A549 (cell line): ENCODE measurements around the gene MOB3A.

Experiments used
- FOSL2 ChIP-seq, 2 experiments: fragments of 450-650 bp in 1 of 2; fragments of >200 bp in 1 of 2; sonication (Bioruptor Twin) in 1 of 2; formaldehyde crosslinking; IDR thresholded peaks; 2 replicates each; pipeline versions ENCODE4 v1.5.0 to v1.6.1; 2016 to 2020; ENCODE audit warnings: mild to moderate bottlenecking in 1 of 2, moderate library complexity in 1 of 2
- GATA3 ChIP-seq: IDR thresholded peaks from 2 replicates; pipeline ENCODE4 v1.6.1; 2012; ENCODE audit warnings: borderline replicate concordance
- POLR2A ChIP-seq: IDR thresholded peaks from 2 replicates; pipeline ENCODE4 v1.6.1; 2012; ENCODE audit warnings: mild to moderate bottlenecking, low read length
- RAD21 ChIP-seq, 2 experiments: fragments of >200 bp in 1 of 2; sonication (Bioruptor Twin) in 1 of 2; formaldehyde crosslinking in 1 of 2; IDR thresholded peaks in 1 of 2; conservative IDR thresholded peaks in 1 of 2; 2 replicates in 1 of 2; 3 replicates in 1 of 2; pipeline ENCODE4 v1.6.1; 2012 to 2018; ENCODE audit warnings: inconsistent platforms in 1 of 2
- RCOR1 ChIP-seq: fragments of 150-350 bp; IDR thresholded peaks from 2 replicates; pipeline ENCODE4 v1.6.1; 2014; ENCODE audit warnings: antibody characterized with exemption, low read length, low read depth
- TF ChIP-seq, protein P1 (sequence below): fragments of >200 bp; sonication (Bioruptor Twin); formaldehyde crosslinking; IDR thresholded peaks from 3 replicates; pipeline ENCODE4 v1.5.1; 2016
- TF ChIP-seq, protein P2 (sequence below): fragments of 150-350 bp; IDR thresholded peaks from 2 replicates; pipeline ENCODE4 v1.6.1; 2014; ENCODE audit warnings: low read depth, mild to moderate bottlenecking, low read length
- TF ChIP-seq, protein P3 (sequence below): fragments of 250-450 bp; sonication (Bioruptor Pico); IDR thresholded peaks from 2 replicates; pipeline ENCODE4 v1.5.0; 2021; ENCODE audit warnings: mild to moderate bottlenecking, moderate library complexity, borderline replicate concordance
- TF ChIP-seq, protein P4 (sequence below): IDR thresholded peaks from 2 replicates; pipeline ENCODE4 v1.6.1; 2012

DNA sequence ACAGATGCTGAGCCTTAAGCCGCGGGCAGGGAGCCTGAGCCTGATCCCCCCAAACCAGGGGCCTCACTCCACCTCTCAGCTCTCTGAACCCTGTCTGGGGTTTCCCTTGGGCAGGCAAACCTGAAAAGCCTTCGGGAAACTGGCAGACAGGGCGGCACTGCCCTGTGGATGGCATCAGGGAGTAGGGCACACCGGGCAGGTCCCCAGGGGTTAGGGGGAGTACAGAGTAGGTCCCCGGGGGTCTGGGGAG lies 54.8 kb downstream of the MOB3A start:
- TF ChIP-seq POLR2A, result no peak
- TF ChIP-seq, protein P1, sequence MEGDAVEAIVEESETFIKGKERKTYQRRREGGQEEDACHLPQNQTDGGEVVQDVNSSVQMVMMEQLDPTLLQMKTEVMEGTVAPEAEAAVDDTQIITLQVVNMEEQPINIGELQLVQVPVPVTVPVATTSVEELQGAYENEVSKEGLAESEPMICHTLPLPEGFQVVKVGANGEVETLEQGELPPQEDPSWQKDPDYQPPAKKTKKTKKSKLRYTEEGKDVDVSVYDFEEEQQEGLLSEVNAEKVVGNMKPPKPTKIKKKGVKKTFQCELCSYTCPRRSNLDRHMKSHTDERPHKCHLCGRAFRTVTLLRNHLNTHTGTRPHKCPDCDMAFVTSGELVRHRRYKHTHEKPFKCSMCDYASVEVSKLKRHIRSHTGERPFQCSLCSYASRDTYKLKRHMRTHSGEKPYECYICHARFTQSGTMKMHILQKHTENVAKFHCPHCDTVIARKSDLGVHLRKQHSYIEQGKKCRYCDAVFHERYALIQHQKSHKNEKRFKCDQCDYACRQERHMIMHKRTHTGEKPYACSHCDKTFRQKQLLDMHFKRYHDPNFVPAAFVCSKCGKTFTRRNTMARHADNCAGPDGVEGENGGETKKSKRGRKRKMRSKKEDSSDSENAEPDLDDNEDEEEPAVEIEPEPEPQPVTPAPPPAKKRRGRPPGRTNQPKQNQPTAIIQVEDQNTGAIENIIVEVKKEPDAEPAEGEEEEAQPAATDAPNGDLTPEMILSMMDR, result no peak
- TF ChIP-seq RCOR1, result no peak
- no peak for TF ChIP-seq GATA3
- TF ChIP-seq, protein P2, sequence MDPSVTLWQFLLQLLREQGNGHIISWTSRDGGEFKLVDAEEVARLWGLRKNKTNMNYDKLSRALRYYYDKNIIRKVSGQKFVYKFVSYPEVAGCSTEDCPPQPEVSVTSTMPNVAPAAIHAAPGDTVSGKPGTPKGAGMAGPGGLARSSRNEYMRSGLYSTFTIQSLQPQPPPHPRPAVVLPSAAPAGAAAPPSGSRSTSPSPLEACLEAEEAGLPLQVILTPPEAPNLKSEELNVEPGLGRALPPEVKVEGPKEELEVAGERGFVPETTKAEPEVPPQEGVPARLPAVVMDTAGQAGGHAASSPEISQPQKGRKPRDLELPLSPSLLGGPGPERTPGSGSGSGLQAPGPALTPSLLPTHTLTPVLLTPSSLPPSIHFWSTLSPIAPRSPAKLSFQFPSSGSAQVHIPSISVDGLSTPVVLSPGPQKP, result no peak
- TF ChIP-seq FOSL2 (IDR thresholded peaks at IDR 0.05), result no peak
- TF ChIP-seq FOSL2 (CRISPR knock-in tag; IDR thresholded peaks at IDR 0.05), result no peak
- TF ChIP-seq, protein P3, sequence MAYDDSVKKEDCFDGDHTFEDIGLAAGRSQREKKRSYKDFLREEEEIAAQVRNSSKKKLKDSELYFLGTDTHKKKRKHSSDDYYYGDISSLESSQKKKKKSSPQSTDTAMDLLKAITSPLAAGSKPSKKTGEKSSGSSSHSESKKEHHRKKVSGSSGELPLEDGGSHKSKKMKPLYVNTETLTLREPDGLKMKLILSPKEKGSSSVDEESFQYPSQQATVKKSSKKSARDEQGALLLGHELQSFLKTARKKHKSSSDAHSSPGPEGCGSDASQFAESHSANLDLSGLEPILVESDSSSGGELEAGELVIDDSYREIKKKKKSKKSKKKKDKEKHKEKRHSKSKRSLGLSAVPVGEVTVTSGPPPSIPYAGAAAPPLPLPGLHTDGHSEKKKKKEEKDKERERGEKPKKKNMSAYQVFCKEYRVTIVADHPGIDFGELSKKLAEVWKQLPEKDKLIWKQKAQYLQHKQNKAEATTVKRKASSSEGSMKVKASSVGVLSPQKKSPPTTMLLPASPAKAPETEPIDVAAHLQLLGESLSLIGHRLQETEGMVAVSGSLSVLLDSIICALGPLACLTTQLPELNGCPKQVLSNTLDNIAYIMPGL (CRISPR knock-in tag), result no peak
- TF ChIP-seq, protein P4, sequence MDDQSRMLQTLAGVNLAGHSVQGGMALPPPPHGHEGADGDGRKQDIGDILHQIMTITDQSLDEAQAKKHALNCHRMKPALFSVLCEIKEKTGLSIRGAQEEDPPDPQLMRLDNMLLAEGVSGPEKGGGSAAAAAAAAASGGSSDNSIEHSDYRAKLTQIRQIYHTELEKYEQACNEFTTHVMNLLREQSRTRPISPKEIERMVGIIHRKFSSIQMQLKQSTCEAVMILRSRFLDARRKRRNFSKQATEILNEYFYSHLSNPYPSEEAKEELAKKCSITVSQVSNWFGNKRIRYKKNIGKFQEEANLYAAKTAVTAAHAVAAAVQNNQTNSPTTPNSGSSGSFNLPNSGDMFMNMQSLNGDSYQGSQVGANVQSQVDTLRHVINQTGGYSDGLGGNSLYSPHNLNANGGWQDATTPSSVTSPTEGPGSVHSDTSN, result no peak
- no peak for TF ChIP-seq RAD21 (conservative IDR thresholded peaks at IDR 0.05 in 1 of 2, IDR thresholded peaks at IDR 0.05 in 1 of 2)
